Measurements from ENCODE around the gene HMCN2.

DNA sequence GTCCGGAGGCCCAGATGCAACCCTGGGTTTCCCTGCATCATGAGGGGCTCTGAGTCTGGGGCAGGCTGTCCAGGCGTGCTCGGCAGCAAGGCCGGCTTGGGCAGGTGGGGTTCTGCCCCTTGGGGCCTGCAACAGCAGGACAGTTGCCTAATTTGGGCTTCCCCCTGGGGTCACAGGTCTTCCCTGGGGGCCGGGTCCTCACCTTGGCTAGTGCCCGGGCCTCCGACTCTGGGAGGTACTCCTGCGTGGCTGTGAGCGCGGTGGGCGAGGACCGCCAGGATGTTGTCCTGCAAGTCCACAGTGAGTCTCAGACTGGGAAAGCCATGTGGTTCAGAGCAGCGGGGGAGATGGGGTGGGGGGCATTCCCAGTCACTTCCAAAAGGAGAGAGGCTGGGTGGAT is 97.1 kb downstream of the HMCN2 start:
- TF ChIP-seq POLR2A (IDR thresholded peaks at IDR 0.05) (no peak), CTCF (IDR thresholded peaks at IDR 0.05) (no peak)
